Liver (tissue), 9 donors: ENCODE data around the gene NPIPB4. TPM values are rescaled to one million over a fixed set of nuclear protein-coding genes. Genes with fewer than 3 reads are reported as not detected.
"Not testable (repeated sequence)": the region's sequence is repeated elsewhere in the genome, so short reads cannot be mapped to it uniquely, and the experiment has no call there.

Experiments
- DNase-seq: peaks from one replicate; pipeline ENCODE4 v3.0.0-alpha.2; 2017; ENCODE audit warnings: low spot score
- H3K27ac ChIP-seq, 2 donors: one replicate each; pipeline ENCODE4 v1.7.0; 2013; ENCODE audit warnings: inconsistent platforms in 2 of 2, low read length in 2 of 2, control low read depth in 1 of 2, low read depth in 1 of 2, mild to moderate bottlenecking in 1 of 2
- H3K27me3 ChIP-seq, 4 donors: one replicate each; pipeline versions ENCODE4 v1.6.1 to v1.7.0; 2013; ENCODE audit warnings: low read length in 3 of 4, inconsistent platforms in 1 of 4, mild to moderate bottlenecking in 1 of 4, moderate library complexity in 1 of 4; ENCODE audit not compliant: control insufficient read depth in 4 of 4, insufficient read depth in 4 of 4
- H3K36me3 ChIP-seq, 4 donors: one replicate each; pipeline versions ENCODE4 v1.6.1 to v1.7.0; 2013; ENCODE audit warnings: low read length in 3 of 4, mild to moderate bottlenecking in 3 of 4, low read depth in 1 of 4, moderate library complexity in 1 of 4; ENCODE audit not compliant: control insufficient read depth in 4 of 4, insufficient read depth in 3 of 4
- H3K4me1 ChIP-seq, 4 donors: one replicate each; pipeline versions ENCODE4 v1.6.1 to v1.7.0; 2013; ENCODE audit warnings: low read length in 3 of 4, mild to moderate bottlenecking in 3 of 4, moderate library complexity in 1 of 4; ENCODE audit not compliant: control insufficient read depth in 4 of 4, insufficient read depth in 4 of 4
- H3K4me3 ChIP-seq, 3 donors: one replicate each; pipeline versions ENCODE4 v1.6.1 to v1.7.0; 2013; ENCODE audit warnings: low read length in 3 of 3, control low read depth in 1 of 3, low read depth in 1 of 3, mild to moderate bottlenecking in 1 of 3
- H3K9ac ChIP-seq, 2 donors: one replicate each; pipeline ENCODE4 v1.7.0; 2013; ENCODE audit warnings: low read length in 2 of 2, mild to moderate bottlenecking in 2 of 2, moderate library complexity in 2 of 2, control low read depth in 1 of 2, low read depth in 1 of 2
- H3K9me3 ChIP-seq, 4 donors: one replicate each; pipeline versions ENCODE4 v1.6.1 to v1.7.0; 2013; ENCODE audit warnings: low read length in 3 of 4; ENCODE audit not compliant: control insufficient read depth in 4 of 4
- GABPA ChIP-seq, 2 donors: IDR thresholded peaks in 1 of 2; conservative IDR thresholded peaks in 1 of 2; 2 replicates each; pipeline ENCODE4 v1.6.1; 2016; ENCODE audit warnings: antibody characterized with exemption in 2 of 2, mild to moderate bottlenecking in 1 of 2, moderate library complexity in 1 of 2
- HNF4A ChIP-seq, 2 donors: conservative IDR thresholded peaks; 2 replicates each; pipeline ENCODE4 v1.6.1; 2016; ENCODE audit warnings: antibody characterized with exemption in 2 of 2, mild to moderate bottlenecking in 2 of 2
- JUND ChIP-seq, 2 donors: IDR thresholded peaks; 2 replicates each; pipeline ENCODE4 v1.6.1; 2016; ENCODE audit warnings: antibody characterized with exemption in 2 of 2
- NR2F2 ChIP-seq: IDR thresholded peaks from 2 replicates; pipeline ENCODE4 v1.6.1; 2016; ENCODE audit warnings: antibody characterized with exemption
- RAD21 ChIP-seq, 2 donors: IDR thresholded peaks; 2 replicates each; pipeline ENCODE4 v1.6.1; 2016; ENCODE audit warnings: antibody characterized with exemption in 2 of 2, mild to moderate bottlenecking in 2 of 2
- REST ChIP-seq: IDR thresholded peaks from 2 replicates; pipeline ENCODE4 v1.6.1; 2016; ENCODE audit warnings: antibody characterized with exemption, mild to moderate bottlenecking
- RXRA ChIP-seq, 2 donors: IDR thresholded peaks; 2 replicates each; pipeline ENCODE4 v1.6.1; 2017 to 2018; ENCODE audit warnings: antibody characterized with exemption in 2 of 2, mild to moderate bottlenecking in 1 of 2
- SP1 ChIP-seq: IDR thresholded peaks from 2 replicates; pipeline ENCODE4 v1.6.1; 2018; ENCODE audit warnings: antibody characterized with exemption, mild to moderate bottlenecking
- TAF1 ChIP-seq: conservative IDR thresholded peaks from 2 replicates; pipeline ENCODE4 v1.6.1; 2016; ENCODE audit warnings: antibody characterized with exemption, mild to moderate bottlenecking
- YY1 ChIP-seq: IDR thresholded peaks from 2 replicates; pipeline ENCODE4 v1.6.1; 2016; ENCODE audit warnings: antibody characterized with exemption, mild to moderate bottlenecking
- WGBS: extraction: QIAGEN DNeasy Blood & Tissue Kit; methylation state at CpG from one replicate; pipeline ENCODE4 v1.1.7; 2013; 5-methylcytosine and 5-hydroxymethylcytosine counted together
- polyA plus RNA-seq, 2 donors: library from polyadenylated mRNA; stranded (reverse) in 1 of 2; unstranded in 1 of 2; fragments of 200-250 nt in 1 of 2; fragments of >200 nt in 1 of 2; fragmentation: Nextera tagmentation in 1 of 2; extraction: Ambion mirVana in 1 of 2; gene quantifications; one replicate each; pipeline versions ENCODE4 v1.2.1 to v1.2.3, GENCODE V29; 2013 to 2015
- total RNA-seq, 2 donors: library from RNA; depleted of rRNA; stranded (reverse); fragments of >200 nt; gene quantifications; one replicate each; pipeline ENCODE4 v1.2.3, GENCODE V29; 2014
- TF ChIP-seq, protein P1 (sequence below): IDR thresholded peaks from 2 replicates; pipeline ENCODE4 v1.6.1; 2016; ENCODE audit warnings: antibody characterized with exemption
- donor health status: healthy.
- donor health status: healthy.
- donor health status: healthy.
- donor health status: healthy.
- donor health status: healthy.

The NPIPB4 gene
- total and polyA plus RNA-seq, 4 donors: 2.6 to 49.4 (median 33.9) TPM

GRCh38 chr16:21825526-21825925 is 32.0 kb downstream of the NPIPB4 start:
- not testable (repeated sequence) for H3K9ac ChIP-seq, H3K4me3 ChIP-seq, H3K27ac ChIP-seq, DNase-seq, H3K36me3 ChIP-seq, H3K4me1 ChIP-seq, H3K9me3 ChIP-seq, H3K27me3 ChIP-seq
- 89% methylated on average over 4 of the region's 4 CpGs for WGBS

- WGBS: 98% methylated on average over 2 of the region's 3 CpGs
- not testable (repeated sequence) for H3K27me3 ChIP-seq
These were observed 34.3 kb downstream of the NPIPB4 start for GRCh38 chr16:21823258-21823657.

GRCh38 chr16:21820908-21821465 is 36.6 kb downstream of the NPIPB4 start:
- WGBS: 81% methylated on average over 15 of the region's 15 CpGs
- Histone ChIP-seq H3K4me3 (peak overlapping the region in 1 of 3 donors; percentile 58), H3K27ac (peak overlapping the region; percentile 91 to 94)
- H3K27me3 ChIP-seq, H3K9me3 ChIP-seq, DNase-seq, H3K4me1 ChIP-seq, H3K9ac ChIP-seq, H3K36me3 ChIP-seq: not testable (repeated sequence)

More at GRCh38 chr16:21823258-21823657, 34.3 kb downstream of the NPIPB4 start:
- not testable (repeated sequence) for H3K9ac ChIP-seq, H3K27ac ChIP-seq, DNase-seq, H3K9me3 ChIP-seq, H3K4me3 ChIP-seq, H3K4me1 ChIP-seq, H3K36me3 ChIP-seq

GRCh38 chr16:21820028-21820907 is 37.3 kb downstream of the NPIPB4 start:
- H3K4me1 ChIP-seq, H3K27me3 ChIP-seq, H3K36me3 ChIP-seq, H3K9me3 ChIP-seq: not testable (repeated sequence)
- 5% methylated on average over 55 of the region's 55 CpGs for WGBS
- peak; percentile 28 to 53 for TF ChIP-seq RAD21 (IDR thresholded peaks at IDR 0.05)
- peak in 1 of 2 donors; percentile 44 for TF ChIP-seq HNF4A (conservative IDR thresholded peaks at IDR 0.05)
- TF ChIP-seq TAF1: peak; percentile 45
- peak; percentile 35 to 84 for TF ChIP-seq GABPA (IDR thresholded peaks at IDR 0.05 in 1 of 2, conservative IDR thresholded peaks at IDR 0.05 in 1 of 2)
- peak; percentile 97 for TF ChIP-seq YY1
- peak in 1 of 2 donors; percentile 21 for TF ChIP-seq JUND (IDR thresholded peaks at IDR 0.05)
- TF ChIP-seq NR2F2: peak; percentile 33
- peak; percentile 52 for TF ChIP-seq SP1
- TF ChIP-seq RXRA (IDR thresholded peaks at IDR 0.05): peak; percentile 56 to 64
- peak; percentile 39 for TF ChIP-seq REST
- TF ChIP-seq, protein P1, sequence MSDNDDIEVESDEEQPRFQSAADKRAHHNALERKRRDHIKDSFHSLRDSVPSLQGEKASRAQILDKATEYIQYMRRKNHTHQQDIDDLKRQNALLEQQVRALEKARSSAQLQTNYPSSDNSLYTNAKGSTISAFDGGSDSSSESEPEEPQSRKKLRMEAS: peak; percentile 45
- Histone ChIP-seq H3K27ac (peak overlapping the region; percentile 91 to 94), H3K9ac (peak overlapping the region; percentile 7 to 95), H3K4me3 (peak overlapping the region; percentile 56 to 89 (median 58))
- DNase-seq: peak; percentile 53

DNA sequence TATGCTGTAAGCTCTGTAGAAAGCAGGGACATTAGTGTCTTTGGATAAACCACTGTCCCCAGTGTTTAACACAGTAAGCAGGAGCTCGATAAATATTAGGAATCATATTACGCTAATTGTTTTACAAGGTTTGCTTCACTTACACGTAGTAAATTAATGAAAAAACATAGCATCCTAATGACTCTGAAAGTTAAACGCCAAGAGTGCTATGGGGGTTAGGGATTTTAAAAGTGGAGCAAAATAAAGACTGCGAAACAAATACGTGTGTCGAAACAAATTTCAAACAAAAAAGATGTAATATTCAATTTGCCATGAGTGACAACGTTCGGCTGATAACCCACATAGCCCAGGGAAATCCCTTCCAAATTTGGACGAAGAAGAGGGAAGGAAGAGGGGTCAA is 37.9 kb downstream of the NPIPB4 start:
- 41% methylated on average over 9 of the region's 10 CpGs for WGBS
- peak overlapping the region in 1 of 2 donors; percentile 53 for H3K9ac ChIP-seq
- peak overlapping the region in 1 of 3 donors; percentile 89 for H3K4me3 ChIP-seq

More for the DNA sequence above, 37.9 kb downstream of the NPIPB4 start:
- H3K27ac ChIP-seq: peak overlapping the region; percentile 48 to 94
- H3K27me3 ChIP-seq, H3K4me1 ChIP-seq, H3K36me3 ChIP-seq, DNase-seq, H3K9me3 ChIP-seq: not testable (repeated sequence)
